OCI-LY1 (cell line): ENCODE results near the gene APOC3.

Experiments
- H2AFZ ChIP-seq: fragments of 200-600 bp; sonication (generic), shearing (Covaris generic); 2 replicates; pipeline ENCODE4 v1.6.0; 2014; ENCODE audit warnings: antibody characterized with exemption, mild to moderate bottlenecking, low read length
- H3F3A ChIP-seq: fragments of 200-600 bp; sonication (generic), shearing (Covaris generic); 2 replicates; pipeline ENCODE4 v1.6.0; 2014; ENCODE audit warnings: mild to moderate bottlenecking, antibody characterized with exemption, low read length, moderate library complexity; ENCODE audit not compliant: insufficient read depth
- H3K27ac ChIP-seq: fragments of 200-600 bp; sonication (generic); 2 replicates; pipeline ENCODE4 v1.5.1; 2014; ENCODE audit warnings: low read length, mixed run types, mild to moderate bottlenecking, low read depth; ENCODE audit not compliant: poor library complexity, severe bottlenecking
- H3K27me3 ChIP-seq: fragments of 200-600 bp; sonication (generic); 2 replicates; pipeline ENCODE4 v1.6.0; 2014; ENCODE audit warnings: antibody characterized with exemption, mild to moderate bottlenecking, low read length, moderate library complexity; ENCODE audit not compliant: insufficient read depth
- H3K36me3 ChIP-seq: fragments of 200-600 bp; sonication (generic); 2 replicates; pipeline ENCODE4 v1.6.1; 2014; ENCODE audit warnings: mild to moderate bottlenecking, antibody characterized with exemption, low read length, moderate library complexity, mixed read lengths; ENCODE audit not compliant: insufficient read depth
- H3K4me1 ChIP-seq: fragments of 200-600 bp; sonication (generic); 2 replicates; pipeline ENCODE4 v1.5.1; 2014; ENCODE audit warnings: mild to moderate bottlenecking, low read length, moderate library complexity; ENCODE audit not compliant: insufficient read depth, severe bottlenecking
- H3K4me2 ChIP-seq: fragments of 200-600 bp; sonication (generic), shearing (Covaris generic); 2 replicates; pipeline ENCODE4 v1.6.1; 2014; ENCODE audit warnings: low read length
- H3K4me3 ChIP-seq: fragments of 200-600 bp; sonication (generic); 2 replicates; pipeline ENCODE4 v1.5.1; 2014; ENCODE audit warnings: low read length, low read depth, mild to moderate bottlenecking, mixed read lengths; ENCODE audit not compliant: poor library complexity, severe bottlenecking
- H3K79me2 ChIP-seq: fragments of 200-600 bp; shearing (Covaris generic); 2 replicates; pipeline ENCODE4 v1.6.1; 2016; ENCODE audit warnings: mixed run types, low read length, mixed read lengths; ENCODE audit not compliant: insufficient read depth
- H3K9ac ChIP-seq: fragments of 200-600 bp; sonication (generic), shearing (Covaris generic); 2 replicates; pipeline ENCODE4 v1.6.1; 2014; ENCODE audit warnings: mild to moderate bottlenecking, low read length, mixed read lengths
- H3K9me2 ChIP-seq: fragments of 200-600 bp; sonication (generic), shearing (Covaris generic); 2 replicates; pipeline ENCODE4 v1.6.1; 2014; ENCODE audit warnings: low read depth, mild to moderate bottlenecking, low read length, mixed read lengths
- H3K9me3 ChIP-seq: fragments of 200-600 bp; shearing (Covaris generic); 2 replicates; pipeline ENCODE4 v1.6.1; 2014; ENCODE audit warnings: low read length, mixed read lengths
- H4K20me1 ChIP-seq: fragments of 200-600 bp; sonication (generic), shearing (Covaris generic); 2 replicates; pipeline ENCODE4 v1.6.0; 2016; ENCODE audit warnings: mild to moderate bottlenecking, low read length; ENCODE audit not compliant: insufficient read depth
- CTCF ChIP-seq: fragments of 200-600 bp; sonication (generic), shearing (Covaris generic); IDR thresholded peaks from 2 replicates; pipeline ENCODE4 v1.5.1; 2017; ENCODE audit warnings: mild to moderate bottlenecking, antibody characterized with exemption, low read length, moderate library complexity, mixed read lengths
- EZH2 ChIP-seq: fragments of 200-600 bp; sonication (generic), shearing (Covaris generic); IDR thresholded peaks from 2 replicates; pipeline ENCODE4 v1.8.0; 2017; ENCODE audit warnings: borderline replicate concordance, mixed run types, mild to moderate bottlenecking, antibody characterized with exemption, low read length, moderate library complexity, mixed read lengths

APOC3 gene

GRCh38 chr11:116875194-116875593, 45.5 kb downstream of the APOC3 start:
- Histone ChIP-seq H3K4me3 (no peak overlapping the region), H4K20me1 (no peaks in the 10 kb centered on the region), H3K9ac (no peak overlapping the region), H3K4me2 (no peak overlapping the region), H3K27me3 (no peaks in the 10 kb centered on the region), H3K4me1 (peaks cover 3% of the 10 kb centered on the region), H3F3A (no peaks in the 10 kb centered on the region), H3K79me2 (no peaks in the 10 kb centered on the region), H2AFZ (no peak overlapping the region), H3K27ac (no peak overlapping the region), H3K9me2 (no peaks in the 10 kb centered on the region), H3K36me3 (peaks cover 66% of the 10 kb centered on the region), H3K9me3 (no peaks in the 10 kb centered on the region)
- TF ChIP-seq EZH2 (no peak), CTCF (no peak)

- no peak overlapping the region for H3K9ac ChIP-seq
- no peaks in the 10 kb centered on the region for H3F3A ChIP-seq
- H3K79me2 ChIP-seq = no peaks in the 10 kb centered on the region
- no peak overlapping the region for H3K27ac ChIP-seq
- H2AFZ ChIP-seq = no peak overlapping the region
- no peaks in the 10 kb centered on the region for H3K9me3 ChIP-seq
- no peaks in the 10 kb centered on the region for H4K20me1 ChIP-seq
- H3K4me3 ChIP-seq = no peak overlapping the region
- no peak for TF ChIP-seq EZH2
- no peak for TF ChIP-seq CTCF
- no peaks in the 10 kb centered on the region for H3K9me2 ChIP-seq
- peaks cover 7% of the 10 kb centered on the region for H3K4me1 ChIP-seq
- H3K4me2 ChIP-seq = no peak overlapping the region
- H3K27me3 ChIP-seq = no peaks in the 10 kb centered on the region
- peaks cover 53% of the 10 kb centered on the region for H3K36me3 ChIP-seq
These were observed 46.9 kb downstream of the APOC3 start for GRCh38 chr11:116876656-116877055.

GRCh38 chr11:116879800-116880625, 50.3 kb downstream of the APOC3 start:
- H3K27me3 ChIP-seq = no peaks in the 10 kb centered on the region
- H3K4me2 ChIP-seq = no peak overlapping the region
- H3K79me2 ChIP-seq = no peaks in the 10 kb centered on the region
- no peaks in the 10 kb centered on the region for H4K20me1 ChIP-seq
- H3K9me3 ChIP-seq = no peaks in the 10 kb centered on the region
- H3K4me3 ChIP-seq = no peak overlapping the region
- H3K9me2 ChIP-seq = no peaks in the 10 kb centered on the region
- peaks cover 7% of the 10 kb centered on the region for H3K4me1 ChIP-seq
- no peak overlapping the region for H3K9ac ChIP-seq
- H2AFZ ChIP-seq = no peak overlapping the region
- TF ChIP-seq EZH2 (no peak), CTCF (peak; percentile 67)
- H3K36me3 ChIP-seq = peaks cover 20% of the 10 kb centered on the region
- no peaks in the 10 kb centered on the region for H3F3A ChIP-seq
- H3K27ac ChIP-seq = no peak overlapping the region
